Middle frontal gyrus (tissue), 1 donor: Measurements from ENCODE around the gene C4orf54.

Source experiments
- DNase-seq: peaks from one replicate; pipeline ENCODE4 v3.0.0-alpha.2; 2015; ENCODE audit warnings: low spot score; ENCODE audit errors: extremely low spot score

C4orf54 gene

GRCh38 chr4:99625369-99625768 is 32.3 kb downstream of the C4orf54 start:
- no peak for DNase-seq

- no peak for DNase-seq
These were observed 33.4 kb downstream of the C4orf54 start for GRCh38 chr4:99624141-99624719.

GRCh38 chr4:99622341-99622740 is 35.3 kb downstream of the C4orf54 start:
- DNase-seq, result no peak

- DNase-seq, result peak; percentile 26
These were observed 40.3 kb downstream of the C4orf54 start for GRCh38 chr4:99617374-99617773.

GRCh38 chr4:99615170-99615820 is 42.3 kb downstream of the C4orf54 start:
- DNase-seq, result no peak

- DNase-seq, result no peak
These were observed 43.1 kb downstream of the C4orf54 start for GRCh38 chr4:99614491-99614890.

GRCh38 chr4:99612704-99613103 is 44.9 kb downstream of the C4orf54 start:
- DNase-seq, result no peak

- DNase-seq, result no peak
These were observed 45.3 kb downstream of the C4orf54 start for GRCh38 chr4:99612281-99612680.

GRCh38 chr4:99610605-99611175 is 46.9 kb downstream of the C4orf54 start:
- DNase-seq, result no peak

GRCh38 chr4:99608417-99608816 is 49.2 kb downstream of the C4orf54 start:
- no peak for DNase-seq
